HepG2 (cell line): ENCODE results near the gene POC1A. TPM values are rescaled to one million over a fixed set of nuclear protein-coding genes. Genes with fewer than 3 reads are reported as not detected.

Experiments
- HNRNPL ChIP-seq: fragments of 200-400 bp; formaldehyde crosslinking; IDR thresholded peaks from 2 replicates; pipeline ENCODE4 v1.6.1; 2017; ENCODE audit warnings: mild to moderate bottlenecking, low read depth, low read length
- MTA1 ChIP-seq: sonication (generic); formaldehyde crosslinking; IDR thresholded peaks from 2 replicates; pipeline ENCODE4 v1.4.0; 2020; ENCODE audit warnings: missing genetic modification reagents, mild to moderate bottlenecking, borderline replicate concordance
- NR2C2 ChIP-seq: sonication (generic); formaldehyde crosslinking; IDR thresholded peaks from 2 replicates; pipeline ENCODE4 v1.4.0; 2020; ENCODE audit warnings: missing genetic modification reagents, mild to moderate bottlenecking, moderate library complexity, borderline replicate concordance
- SP1 ChIP-seq, 2 experiments: fragments of 450-650 bp in 1 of 2; sonication (generic) in 1 of 2; formaldehyde crosslinking in 1 of 2; IDR thresholded peaks; 2 replicates each; pipeline versions ENCODE4 v1.4.0 to v1.6.1; 2016 to 2020; ENCODE audit warnings: missing genetic modification reagents in 1 of 2
- polyA plus RNA-seq, 8 experiments: library from polyadenylated mRNA; depleted of rRNA in 3 of 8; stranded (reverse) in 7 of 8; unstranded in 1 of 8; fragments of >200 nt; fragmentation: Illumina TruSeq in 4 of 8; extraction: Trizol in 4 of 8; gene quantifications; 2 replicates each; pipeline versions ENCODE4 v1.2.1 to v1.2.3, GENCODE V29; 2011 to 2016; ENCODE audit warnings: low read depth in 4 of 8, missing spikeins in 1 of 8, mixed read lengths in 1 of 8; ENCODE audit not compliant: insufficient read depth in 1 of 8
- total RNA-seq, 5 experiments: library from RNA; depleted of rRNA; stranded (reverse); fragments of >200 nt; fragmentation: Illumina TruSeq; extraction: Trizol; gene quantifications; 2 replicates each; pipeline ENCODE4 v1.2.3, GENCODE V29; 2016; ENCODE audit warnings: low read depth in 1 of 5
- TF ChIP-seq, protein P1 (sequence below), 2 experiments: fragments of 450-650 bp in 1 of 2; sonication (generic) in 1 of 2; formaldehyde crosslinking in 1 of 2; IDR thresholded peaks; 2 replicates each; pipeline versions ENCODE4 v1.6.1 to v1.8.0; 2016 to 2022; ENCODE audit warnings: antibody characterized with exemption in 1 of 2, mild to moderate bottlenecking in 1 of 2, missing genetic modification reagents in 1 of 2
- TF ChIP-seq, protein P2 (sequence below): IDR thresholded peaks from 2 replicates; pipeline ENCODE4 v1.6.1; 2016; ENCODE audit warnings: control low read depth
- TF ChIP-seq, protein P3 (sequence below): IDR thresholded peaks from 2 replicates; pipeline ENCODE4 v1.6.1; 2016; ENCODE audit warnings: low read depth, missing genetic modification reagents, missing compliant biosample characterization
- TF ChIP-seq, protein P4 (sequence below): sonication (generic); formaldehyde crosslinking; IDR thresholded peaks from 2 replicates; pipeline ENCODE4 v1.5.1; 2020; ENCODE audit warnings: missing genetic modification reagents, mild to moderate bottlenecking, borderline replicate concordance

POC1A gene
- total and polyA plus RNA-seq, 2 of the 13 experiments (the other 11 are each of a cell fraction or from before 2014, with no cell fraction given): 14.6 to 20.0 TPM

DNA sequence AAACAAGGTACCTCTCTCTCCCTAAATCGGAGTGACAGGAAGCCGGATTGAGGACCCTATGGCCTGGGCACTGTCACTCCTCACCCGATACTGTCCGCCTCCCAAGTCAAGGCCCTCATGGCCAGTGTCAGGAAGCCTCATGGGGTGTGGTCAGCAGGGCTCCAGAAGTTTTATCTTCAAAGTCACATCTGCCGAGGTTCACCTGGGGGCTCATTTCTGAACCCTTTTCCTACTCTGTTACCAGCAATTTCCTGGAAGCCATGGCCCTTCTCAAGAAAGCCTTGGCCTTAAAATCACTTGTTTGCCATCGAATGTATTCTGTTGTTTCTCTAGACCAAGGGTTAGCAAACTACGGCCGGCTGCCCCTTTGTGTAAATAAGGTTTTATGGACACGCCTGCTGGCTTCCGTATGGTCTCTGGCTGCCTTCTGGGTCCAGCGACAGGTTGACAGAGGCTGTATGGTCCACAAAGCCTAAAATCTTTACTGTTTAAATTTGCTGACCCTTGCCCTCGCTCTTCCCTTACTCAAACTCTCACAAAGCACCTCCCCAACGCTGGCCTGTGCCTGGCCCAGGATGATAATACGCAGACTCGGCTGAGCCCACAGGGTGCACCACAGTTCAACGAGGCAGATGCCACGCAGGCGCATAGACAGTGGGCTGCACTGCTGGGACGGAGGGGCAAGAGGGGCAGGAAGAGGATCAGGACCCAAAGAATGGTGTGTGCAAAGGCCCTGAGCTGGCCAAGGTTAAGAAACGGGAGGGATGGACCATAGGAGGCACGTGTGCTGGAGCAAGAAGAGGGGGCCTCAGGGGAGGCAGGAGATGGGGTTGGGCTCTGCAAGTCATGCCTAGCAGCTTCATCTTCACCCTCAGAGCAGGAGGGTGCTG lies 73.1 kb downstream of the POC1A start (continued):
- TF ChIP-seq, protein P1, sequence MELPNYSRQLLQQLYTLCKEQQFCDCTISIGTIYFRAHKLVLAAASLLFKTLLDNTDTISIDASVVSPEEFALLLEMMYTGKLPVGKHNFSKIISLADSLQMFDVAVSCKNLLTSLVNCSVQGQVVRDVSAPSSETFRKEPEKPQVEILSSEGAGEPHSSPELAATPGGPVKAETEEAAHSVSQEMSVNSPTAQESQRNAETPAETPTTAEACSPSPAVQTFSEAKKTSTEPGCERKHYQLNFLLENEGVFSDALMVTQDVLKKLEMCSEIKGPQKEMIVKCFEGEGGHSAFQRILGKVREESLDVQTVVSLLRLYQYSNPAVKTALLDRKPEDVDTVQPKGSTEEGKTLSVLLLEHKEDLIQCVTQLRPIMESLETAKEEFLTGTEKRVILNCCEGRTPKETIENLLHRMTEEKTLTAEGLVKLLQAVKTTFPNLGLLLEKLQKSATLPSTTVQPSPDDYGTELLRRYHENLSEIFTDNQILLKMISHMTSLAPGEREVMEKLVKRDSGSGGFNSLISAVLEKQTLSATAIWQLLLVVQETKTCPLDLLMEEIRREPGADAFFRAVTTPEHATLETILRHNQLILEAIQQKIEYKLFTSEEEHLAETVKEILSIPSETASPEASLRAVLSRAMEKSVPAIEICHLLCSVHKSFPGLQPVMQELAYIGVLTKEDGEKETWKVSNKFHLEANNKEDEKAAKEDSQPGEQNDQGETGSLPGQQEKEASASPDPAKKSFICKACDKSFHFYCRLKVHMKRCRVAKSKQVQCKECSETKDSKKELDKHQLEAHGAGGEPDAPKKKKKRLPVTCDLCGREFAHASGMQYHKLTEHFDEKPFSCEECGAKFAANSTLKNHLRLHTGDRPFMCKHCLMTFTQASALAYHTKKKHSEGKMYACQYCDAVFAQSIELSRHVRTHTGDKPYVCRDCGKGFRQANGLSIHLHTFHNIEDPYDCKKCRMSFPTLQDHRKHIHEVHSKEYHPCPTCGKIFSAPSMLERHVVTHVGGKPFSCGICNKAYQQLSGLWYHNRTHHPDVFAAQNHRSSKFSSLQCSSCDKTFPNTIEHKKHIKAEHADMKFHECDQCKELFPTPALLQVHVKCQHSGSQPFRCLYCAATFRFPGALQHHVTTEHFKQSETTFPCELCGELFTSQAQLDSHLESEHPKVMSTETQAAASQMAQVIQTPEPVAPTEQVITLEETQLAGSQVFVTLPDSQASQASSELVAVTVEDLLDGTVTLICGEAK (IDR thresholded peaks at IDR 0.05): no peak
- TF ChIP-seq, protein P1 (CRISPR knock-in tag; IDR thresholded peaks at IDR 0.05): peak; percentile 8; the same call in 1 of the 2 replicates
- TF ChIP-seq, protein P2, sequence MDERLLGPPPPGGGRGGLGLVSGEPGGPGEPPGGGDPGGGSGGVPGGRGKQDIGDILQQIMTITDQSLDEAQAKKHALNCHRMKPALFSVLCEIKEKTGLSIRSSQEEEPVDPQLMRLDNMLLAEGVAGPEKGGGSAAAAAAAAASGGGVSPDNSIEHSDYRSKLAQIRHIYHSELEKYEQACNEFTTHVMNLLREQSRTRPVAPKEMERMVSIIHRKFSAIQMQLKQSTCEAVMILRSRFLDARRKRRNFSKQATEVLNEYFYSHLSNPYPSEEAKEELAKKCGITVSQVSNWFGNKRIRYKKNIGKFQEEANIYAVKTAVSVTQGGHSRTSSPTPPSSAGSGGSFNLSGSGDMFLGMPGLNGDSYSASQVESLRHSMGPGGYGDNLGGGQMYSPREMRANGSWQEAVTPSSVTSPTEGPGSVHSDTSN (CRISPR knock-in tag): no peak
- TF ChIP-seq HNRNPL (no peak), MTA1 (CRISPR knock-in tag) (peak; percentile 71; the same call in 1 of the 2 replicates), NR2C2 (CRISPR knock-in tag) (peak; percentile 57), SP1 (IDR thresholded peaks at IDR 0.05) (no peak), SP1 (CRISPR knock-in tag; IDR thresholded peaks at IDR 0.05) (no peak)
- TF ChIP-seq, protein P3, sequence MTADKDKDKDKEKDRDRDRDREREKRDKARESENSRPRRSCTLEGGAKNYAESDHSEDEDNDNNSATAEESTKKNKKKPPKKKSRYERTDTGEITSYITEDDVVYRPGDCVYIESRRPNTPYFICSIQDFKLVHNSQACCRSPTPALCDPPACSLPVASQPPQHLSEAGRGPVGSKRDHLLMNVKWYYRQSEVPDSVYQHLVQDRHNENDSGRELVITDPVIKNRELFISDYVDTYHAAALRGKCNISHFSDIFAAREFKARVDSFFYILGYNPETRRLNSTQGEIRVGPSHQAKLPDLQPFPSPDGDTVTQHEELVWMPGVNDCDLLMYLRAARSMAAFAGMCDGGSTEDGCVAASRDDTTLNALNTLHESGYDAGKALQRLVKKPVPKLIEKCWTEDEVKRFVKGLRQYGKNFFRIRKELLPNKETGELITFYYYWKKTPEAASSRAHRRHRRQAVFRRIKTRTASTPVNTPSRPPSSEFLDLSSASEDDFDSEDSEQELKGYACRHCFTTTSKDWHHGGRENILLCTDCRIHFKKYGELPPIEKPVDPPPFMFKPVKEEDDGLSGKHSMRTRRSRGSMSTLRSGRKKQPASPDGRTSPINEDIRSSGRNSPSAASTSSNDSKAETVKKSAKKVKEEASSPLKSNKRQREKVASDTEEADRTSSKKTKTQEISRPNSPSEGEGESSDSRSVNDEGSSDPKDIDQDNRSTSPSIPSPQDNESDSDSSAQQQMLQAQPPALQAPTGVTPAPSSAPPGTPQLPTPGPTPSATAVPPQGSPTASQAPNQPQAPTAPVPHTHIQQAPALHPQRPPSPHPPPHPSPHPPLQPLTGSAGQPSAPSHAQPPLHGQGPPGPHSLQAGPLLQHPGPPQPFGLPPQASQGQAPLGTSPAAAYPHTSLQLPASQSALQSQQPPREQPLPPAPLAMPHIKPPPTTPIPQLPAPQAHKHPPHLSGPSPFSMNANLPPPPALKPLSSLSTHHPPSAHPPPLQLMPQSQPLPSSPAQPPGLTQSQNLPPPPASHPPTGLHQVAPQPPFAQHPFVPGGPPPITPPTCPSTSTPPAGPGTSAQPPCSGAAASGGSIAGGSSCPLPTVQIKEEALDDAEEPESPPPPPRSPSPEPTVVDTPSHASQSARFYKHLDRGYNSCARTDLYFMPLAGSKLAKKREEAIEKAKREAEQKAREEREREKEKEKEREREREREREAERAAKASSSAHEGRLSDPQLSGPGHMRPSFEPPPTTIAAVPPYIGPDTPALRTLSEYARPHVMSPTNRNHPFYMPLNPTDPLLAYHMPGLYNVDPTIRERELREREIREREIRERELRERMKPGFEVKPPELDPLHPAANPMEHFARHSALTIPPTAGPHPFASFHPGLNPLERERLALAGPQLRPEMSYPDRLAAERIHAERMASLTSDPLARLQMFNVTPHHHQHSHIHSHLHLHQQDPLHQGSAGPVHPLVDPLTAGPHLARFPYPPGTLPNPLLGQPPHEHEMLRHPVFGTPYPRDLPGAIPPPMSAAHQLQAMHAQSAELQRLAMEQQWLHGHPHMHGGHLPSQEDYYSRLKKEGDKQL (CRISPR knock-in tag): peak; percentile 72; the same call in 1 of the 2 replicates
- TF ChIP-seq, protein P4, sequence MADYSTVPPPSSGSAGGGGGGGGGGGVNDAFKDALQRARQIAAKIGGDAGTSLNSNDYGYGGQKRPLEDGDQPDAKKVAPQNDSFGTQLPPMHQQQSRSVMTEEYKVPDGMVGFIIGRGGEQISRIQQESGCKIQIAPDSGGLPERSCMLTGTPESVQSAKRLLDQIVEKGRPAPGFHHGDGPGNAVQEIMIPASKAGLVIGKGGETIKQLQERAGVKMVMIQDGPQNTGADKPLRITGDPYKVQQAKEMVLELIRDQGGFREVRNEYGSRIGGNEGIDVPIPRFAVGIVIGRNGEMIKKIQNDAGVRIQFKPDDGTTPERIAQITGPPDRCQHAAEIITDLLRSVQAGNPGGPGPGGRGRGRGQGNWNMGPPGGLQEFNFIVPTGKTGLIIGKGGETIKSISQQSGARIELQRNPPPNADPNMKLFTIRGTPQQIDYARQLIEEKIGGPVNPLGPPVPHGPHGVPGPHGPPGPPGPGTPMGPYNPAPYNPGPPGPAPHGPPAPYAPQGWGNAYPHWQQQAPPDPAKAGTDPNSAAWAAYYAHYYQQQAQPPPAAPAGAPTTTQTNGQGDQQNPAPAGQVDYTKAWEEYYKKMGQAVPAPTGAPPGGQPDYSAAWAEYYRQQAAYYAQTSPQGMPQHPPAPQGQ (CRISPR knock-in tag): no peak
